GM21576 (cell line): ENCODE measurements around the gene F10.
A peak's percentile ranks its signal among the peaks of the same experiment; 100 is the strongest.
"Not testable (repeated sequence)": the region's sequence is repeated elsewhere in the genome, so short reads cannot be mapped to it uniquely, and the experiment has no call there.

Source experiments
- ATAC-seq: cut with Tn5 transposase; IDR thresholded peaks from one replicate; pipeline ENCODE4 v1.9.1; 2021; ENCODE audit warnings: mild to moderate bottlenecking, moderate library complexity; ENCODE audit not compliant: unreplicated experiment

F10 gene

DNA sequence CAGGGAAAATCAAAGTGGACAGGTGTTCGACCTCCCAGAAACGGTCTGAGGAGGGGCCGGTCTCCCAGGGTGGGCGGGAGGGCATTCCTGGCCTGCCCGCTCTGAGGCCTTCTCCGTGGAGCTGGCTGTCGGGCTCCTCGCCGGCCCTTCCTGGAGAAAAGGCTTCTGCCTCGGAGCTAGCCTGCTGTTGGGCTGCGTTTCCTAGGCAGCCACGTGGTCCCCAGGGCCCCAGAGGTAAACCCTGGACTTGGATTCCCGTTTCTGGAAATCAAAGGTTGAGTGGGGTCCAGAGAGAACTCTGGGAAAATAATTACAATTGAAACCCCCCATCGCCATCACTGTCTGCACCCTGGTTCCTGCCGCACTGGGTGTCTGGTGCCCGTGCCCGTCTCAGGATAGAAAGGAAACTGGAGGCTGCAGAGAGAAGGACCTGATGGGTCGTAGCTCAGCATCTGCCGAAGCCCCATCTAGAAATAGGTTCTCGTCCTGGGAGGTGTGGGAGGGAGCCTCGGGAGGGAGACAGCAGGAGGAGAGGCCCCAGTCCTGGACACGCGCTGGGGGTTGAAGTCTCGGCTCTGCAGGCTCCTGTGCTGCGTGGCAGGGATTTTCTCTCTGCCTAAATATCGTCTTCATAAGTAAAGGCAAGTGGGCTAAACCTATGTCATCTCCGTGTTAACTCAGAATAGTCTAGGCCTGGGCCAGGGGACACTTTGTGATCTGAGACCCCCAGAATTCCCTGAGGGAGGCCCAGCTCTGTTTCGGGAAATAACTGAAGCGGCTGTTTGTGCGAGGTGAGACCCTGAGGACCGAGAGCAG is 28.2 kb downstream of the F10 start:
- ATAC-seq = no peak

DNA sequence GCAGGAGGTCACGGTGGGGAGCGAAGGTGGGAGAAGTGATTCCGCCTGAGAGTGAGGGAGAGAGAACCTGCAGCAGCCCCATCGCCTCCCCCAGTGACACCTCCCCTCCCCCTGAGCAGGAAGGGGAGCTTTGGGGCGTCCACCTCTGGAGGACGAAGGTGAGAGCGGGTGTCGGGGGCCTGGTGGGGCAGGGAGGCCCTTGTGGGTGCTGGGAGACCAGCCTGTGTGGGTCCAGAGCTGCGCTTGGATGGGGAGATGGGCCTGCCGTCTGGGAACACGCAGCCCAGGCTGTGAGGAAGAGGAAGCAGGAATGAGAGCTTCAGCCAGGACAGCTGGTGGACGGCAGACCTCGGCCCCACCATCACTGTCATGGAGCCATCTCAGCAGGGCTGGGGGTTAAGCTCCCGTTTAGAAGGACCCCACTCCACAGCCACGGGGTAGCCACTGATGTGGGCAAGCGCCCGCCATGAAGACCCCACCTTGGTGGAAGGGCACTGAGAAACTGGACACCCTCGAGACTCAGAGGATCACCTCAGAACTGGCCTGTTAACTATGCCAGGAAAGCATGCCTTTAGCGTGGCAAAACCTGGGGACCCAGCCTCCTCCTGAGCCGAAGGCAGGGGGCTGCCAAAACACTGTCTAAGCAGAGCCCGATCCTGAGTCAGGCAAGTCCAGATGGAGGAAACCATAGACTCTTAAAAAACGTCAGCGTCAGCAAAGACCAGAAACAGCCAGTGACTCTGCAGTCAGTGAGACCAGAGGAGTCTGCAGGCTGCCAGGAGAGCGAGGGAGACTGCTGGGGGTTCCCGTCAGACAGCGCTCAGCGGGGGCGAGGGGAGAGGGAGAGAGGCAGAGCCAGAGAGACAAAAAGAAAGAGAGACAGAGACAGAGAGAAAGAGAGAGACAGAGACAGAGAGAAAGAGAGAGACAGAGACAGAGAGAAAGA is 29.4 kb downstream of the F10 start:
- ATAC-seq = no peak

DNA sequence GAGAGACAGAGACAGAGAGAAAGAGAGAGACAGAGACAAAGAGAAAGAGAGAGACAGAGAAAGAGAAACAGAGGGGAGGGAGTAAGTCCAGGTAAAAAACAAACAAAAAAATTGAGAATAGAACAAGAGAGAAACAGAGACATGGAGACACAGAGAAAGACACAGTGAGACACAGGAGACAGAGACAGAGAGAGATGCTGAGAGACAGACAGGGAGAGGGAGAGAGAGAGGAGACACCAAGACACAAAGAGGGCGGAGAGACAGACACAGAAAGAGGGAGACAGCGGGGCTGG is 30.0 kb downstream of the F10 start:
- no peak for ATAC-seq

DNA sequence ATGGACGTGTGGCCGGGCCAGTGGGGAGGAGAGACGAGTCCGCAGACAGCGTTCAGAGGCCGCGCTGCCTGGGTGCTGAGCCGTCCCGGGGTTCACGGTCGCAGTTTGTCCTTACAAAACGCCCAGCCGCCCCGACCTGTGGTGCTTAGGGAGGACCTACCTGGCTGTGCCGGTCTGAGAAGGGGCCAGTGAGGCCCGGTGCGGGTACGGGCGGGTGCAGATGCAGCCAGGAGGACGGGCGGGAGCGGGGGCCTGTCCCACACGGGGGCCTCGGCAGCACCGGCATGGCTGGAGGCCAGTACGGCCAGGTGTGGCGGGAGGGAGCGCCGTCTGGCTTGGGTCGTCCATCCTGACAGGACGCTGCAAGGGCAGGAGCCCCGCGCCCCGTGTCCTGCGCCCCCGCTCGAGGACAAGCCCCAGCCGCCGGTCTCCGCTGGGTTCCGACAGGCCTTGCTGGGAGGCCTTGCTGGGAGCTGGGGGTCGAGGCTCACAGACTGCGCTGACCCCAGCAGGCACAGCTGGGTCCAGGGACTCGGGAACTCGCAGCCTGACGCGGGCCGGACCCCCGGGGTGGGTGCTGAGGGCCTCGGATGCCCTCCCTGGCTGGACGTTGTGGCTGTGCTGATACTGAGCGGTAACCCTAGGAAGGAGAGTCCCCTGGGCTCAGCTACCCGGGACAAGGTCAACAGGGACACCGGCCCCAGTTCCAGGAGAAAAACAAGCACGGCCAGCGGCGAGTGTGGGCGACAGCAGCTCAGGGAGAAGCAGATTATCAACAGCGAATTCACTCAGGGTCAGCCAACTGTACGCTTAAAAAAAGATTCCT is 30.6 kb downstream of the F10 start:
- peak; percentile 34 for ATAC-seq

DNA sequence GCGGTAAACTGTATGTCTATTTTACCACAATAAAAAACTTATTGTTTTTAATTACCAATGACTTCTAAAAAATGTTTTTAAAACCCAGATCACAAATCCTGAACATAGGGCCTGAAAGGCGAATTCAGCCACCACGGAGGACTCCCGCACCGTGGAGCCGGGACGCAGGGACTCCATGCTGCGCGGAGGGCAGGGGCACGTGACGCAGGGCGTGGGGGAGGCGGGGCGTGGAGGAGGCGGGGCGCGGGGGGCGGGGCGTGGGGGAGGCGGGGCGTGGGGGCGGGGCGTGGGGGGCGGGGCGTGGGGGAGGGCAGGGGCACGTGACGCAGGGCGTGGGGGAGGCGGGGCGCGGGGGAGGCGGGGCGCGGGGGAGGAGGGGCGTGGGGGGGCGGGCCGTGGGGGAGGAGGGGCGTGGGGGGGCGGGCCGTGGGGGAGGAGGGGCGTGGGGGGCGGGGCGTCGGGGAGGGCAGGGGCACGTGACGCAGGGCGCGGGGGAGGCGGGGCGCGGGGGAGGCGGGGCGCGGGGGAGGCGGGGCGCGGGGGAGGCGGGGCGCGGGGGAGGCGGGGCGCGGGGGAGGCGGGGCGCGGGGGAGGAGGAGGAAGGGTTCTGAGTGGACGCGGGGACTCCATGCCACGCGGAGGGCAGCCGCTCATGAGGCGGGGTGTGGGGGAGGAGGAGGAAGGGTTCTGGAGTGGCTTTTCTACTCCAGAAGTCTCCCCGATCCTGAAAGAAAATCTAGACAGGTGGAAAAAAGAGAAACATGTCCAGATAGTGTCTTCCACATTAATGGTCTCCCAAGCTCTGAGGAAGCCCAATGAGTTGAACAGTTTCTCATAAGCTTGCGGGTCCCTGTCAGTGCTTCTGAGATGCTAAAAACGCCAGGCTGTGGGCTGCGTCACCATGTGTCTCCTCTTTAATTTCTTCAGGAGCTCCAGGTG is 31.5 kb downstream of the F10 start:
- peak; percentile 56 for ATAC-seq

DNA sequence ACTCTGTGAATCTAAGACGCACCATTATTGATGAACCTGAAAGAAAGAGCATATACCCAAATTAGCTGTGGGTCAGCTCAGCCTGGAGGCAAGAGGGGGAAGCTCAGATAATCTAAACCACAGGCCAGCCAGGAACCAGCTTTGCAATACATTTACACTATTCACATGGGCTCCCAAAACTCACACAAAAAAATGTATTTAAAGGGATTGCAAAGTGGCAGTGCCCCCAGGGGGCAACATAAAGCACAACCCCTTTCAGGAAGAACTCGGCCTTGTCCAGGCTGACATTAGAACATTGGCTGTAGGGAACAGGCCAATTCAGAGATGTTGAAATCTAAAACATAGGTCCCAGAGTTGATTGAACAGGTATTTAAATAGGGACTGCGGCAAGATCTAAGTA is 32.6 kb downstream of the F10 start:
- ATAC-seq = no peak

DNA sequence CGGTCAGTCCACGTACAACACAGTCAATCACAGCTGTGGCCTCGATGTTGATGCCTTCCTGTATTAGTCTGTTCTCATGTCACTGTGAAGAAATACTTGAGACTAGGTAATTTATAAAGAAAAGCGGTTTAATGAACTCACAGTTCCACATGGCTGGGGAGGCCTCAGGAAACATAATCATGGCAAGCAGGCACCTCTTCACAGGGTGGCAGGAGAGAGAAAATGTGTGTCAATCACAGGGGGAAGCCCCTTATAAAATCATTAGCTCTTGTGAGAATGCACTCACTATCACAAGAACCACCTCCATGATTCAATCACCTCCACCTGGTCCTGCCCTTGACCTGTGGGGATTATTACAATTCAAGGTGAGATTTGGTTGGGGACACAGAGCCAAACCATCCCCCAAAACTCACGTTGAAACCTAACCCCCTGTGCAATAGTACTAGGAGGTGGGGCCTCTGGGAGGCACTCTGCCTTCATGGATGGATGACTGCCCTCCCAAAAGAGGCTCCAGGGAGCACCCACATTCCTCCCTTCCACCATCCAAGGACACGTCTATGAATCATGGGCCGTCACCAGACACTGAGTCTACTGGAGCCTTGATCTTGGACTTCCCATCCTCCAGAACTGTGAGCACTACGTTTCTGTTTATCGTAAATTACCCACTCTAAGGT is 33.5 kb downstream of the F10 start:
- no peak for ATAC-seq

DNA sequence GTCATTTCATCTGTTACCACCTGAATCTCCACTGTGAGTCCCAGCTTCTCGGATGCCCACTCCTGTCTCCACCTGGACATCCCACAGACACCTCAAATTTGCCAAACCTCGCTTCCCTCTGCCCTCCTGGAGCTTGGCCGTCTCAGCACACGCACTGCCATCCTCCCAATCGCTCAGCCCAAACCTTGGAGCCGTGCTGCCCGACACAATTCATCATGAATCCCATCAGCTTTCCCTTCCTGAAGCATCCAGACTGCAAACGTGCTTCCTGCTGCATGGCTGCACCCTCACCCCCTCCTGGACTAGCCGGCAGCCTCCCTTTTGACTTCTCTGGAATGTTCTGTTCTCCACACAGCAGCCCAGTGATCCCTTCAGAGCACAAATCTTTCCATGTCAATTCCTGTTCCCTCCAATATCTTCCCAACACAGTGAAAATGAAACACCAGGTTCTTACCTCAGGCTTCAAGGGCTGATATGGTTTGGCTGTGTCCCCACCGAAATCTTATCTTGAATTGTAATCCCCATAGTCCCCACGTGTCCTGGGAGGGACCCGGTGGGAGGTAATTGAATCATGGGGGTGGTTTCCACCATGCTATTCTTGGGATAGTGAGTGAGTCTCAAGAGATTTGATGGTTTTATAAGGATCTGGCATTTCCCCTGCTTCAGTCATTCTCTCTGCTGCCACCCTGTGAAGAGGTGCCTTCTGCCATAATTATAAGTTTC is 34.8 kb downstream of the F10 start:
- no peak for ATAC-seq

DNA sequence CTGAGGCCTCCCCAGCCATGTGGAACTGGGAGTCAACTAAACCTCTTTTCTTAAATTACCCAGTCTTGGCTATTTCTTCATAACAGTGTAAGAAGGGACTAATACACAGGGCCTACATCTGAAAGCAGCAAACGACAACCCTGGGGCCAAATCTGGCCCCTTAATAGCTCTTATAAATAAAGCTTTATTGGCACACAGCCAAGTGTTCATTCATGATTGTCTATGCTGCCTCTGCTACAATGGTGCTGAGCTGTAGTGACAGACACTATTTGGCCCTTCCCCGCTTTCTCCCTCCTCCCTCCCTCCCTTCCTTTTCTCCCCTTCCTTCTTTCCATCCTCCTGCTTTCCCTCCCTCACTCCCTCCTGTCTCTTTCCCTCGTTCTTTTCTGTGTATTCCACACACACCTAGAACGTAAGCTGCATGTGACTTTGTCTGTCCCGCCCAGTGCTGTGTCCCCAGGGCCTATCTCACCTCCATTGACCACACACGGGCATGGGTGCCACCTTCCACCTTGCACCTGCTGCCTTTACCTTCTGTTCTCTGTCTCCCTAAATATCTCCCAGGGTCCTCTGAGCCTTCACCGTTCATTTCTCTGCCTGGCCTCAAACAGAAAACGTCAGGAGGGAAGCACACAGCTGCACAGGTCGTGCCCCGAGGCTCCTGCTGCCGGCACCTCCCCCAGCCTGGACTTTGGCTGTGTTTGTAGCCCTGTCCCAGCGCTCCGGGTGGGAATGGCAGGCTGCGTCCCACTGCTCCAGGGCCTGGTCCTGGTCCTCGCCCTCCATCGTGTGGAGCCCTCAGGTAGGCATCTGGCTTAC is 35.5 kb downstream of the F10 start, which contains the start of gene PROZ:
PROZ (plus strand) TSS at position 720 of the 819 bp plus-strand sequence; CDS start at position 733, 13 bp downstream.
- ATAC-seq = no peak

DNA sequence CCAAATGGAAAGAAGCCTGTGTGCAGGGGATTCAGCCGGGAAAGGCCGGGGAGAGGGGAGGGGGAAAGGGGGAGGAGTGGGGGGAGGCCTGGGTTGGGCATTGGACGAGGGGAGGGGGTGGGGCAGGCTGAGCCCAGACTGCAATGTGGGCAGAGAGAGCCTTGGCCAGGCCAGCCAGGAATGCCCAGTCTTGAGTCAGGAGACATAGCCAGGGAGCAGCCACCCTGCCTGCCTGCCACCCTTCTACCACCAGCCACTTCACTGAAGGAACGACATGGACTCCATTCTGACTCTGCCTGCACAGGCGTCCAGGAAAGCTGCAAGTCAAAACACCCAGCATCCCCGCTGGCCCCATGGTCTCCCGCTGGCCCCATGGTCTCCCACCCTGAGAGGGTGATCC is 36.3 kb downstream of the F10 start:
- no peak for ATAC-seq

DNA sequence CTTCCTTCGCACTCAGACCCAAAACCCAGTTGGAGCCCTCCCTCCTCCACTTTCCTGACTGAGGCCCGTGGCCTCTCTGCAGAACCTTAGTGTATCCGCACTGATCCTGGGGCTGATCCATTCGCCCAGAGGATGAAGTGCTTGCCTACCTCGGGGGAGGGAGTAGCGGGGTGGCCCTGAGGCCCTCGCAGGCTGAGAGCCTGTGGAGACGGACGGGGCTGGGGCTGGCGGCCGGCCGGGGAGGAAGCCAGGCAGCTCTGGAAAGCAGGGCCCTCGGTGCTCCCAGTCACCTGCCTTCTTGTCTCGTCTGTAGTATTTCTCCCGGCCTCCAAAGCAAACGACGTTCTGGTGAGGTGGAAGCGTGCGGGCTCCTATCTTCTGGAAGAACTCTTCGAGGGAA is 37.1 kb downstream of the F10 start:
- no peak for ATAC-seq

DNA sequence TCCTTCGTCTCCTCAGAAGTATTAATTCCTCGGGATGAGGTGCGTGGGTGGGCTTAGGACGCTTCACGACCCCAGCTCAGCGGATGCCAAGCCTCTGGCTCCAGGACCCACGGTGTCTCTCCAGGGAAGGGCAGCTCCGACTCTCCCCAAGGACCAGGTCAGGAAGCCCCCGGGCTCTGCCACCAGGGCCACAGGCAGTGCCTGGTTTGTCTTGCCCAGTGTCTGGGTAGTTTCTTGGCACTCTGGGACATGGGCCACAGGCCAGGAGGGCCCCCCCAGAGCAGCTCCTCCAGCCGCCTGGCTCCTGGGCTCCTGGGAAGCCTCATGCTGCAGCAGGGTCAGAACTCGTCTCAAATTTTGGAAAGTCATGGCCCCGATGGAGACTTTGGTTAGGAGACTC is 38.4 kb downstream of the F10 start:
- no peak for ATAC-seq

DNA sequence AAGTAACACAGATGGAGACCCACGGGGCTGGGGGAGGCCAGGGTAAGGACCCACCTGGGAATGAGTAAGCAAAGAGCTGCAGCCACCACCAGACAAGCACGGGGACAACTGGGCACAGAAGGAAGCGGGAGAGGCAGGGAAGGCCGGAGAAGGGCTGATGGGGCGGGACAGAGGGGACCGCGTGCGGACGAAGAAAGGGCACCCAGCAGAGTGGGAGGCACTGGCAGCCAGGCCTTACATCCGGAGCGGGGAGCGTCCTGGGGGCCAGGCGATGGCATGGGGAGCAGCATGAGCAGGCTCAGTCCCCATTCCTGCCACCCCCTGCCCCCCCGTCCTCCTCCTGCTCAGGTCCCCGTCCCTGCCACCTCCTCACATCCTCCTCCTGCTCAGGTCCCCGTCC is 38.8 kb downstream of the F10 start:
- no peak for ATAC-seq

DNA sequence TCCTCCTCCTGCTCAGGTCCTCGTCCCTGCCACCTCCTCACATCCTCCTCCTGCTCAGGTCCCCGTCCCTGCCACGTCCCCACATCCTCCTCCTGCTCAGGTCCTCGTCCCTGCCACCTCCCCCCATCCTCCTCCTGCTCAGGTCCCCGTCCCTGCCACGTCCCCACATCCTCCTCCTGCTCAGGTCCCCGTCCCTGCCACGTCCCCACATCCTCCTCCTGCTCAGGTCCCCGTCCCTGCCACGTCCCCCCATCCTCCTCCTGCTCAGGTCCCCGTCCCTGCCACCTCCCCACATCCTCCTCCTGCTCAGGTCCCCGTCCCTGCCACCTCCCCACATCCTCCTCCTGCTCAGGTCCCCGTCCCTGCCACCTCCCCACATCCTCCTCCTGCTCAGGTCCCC is 39.4 kb downstream of the F10 start:
- ATAC-seq = not testable (repeated sequence)

DNA sequence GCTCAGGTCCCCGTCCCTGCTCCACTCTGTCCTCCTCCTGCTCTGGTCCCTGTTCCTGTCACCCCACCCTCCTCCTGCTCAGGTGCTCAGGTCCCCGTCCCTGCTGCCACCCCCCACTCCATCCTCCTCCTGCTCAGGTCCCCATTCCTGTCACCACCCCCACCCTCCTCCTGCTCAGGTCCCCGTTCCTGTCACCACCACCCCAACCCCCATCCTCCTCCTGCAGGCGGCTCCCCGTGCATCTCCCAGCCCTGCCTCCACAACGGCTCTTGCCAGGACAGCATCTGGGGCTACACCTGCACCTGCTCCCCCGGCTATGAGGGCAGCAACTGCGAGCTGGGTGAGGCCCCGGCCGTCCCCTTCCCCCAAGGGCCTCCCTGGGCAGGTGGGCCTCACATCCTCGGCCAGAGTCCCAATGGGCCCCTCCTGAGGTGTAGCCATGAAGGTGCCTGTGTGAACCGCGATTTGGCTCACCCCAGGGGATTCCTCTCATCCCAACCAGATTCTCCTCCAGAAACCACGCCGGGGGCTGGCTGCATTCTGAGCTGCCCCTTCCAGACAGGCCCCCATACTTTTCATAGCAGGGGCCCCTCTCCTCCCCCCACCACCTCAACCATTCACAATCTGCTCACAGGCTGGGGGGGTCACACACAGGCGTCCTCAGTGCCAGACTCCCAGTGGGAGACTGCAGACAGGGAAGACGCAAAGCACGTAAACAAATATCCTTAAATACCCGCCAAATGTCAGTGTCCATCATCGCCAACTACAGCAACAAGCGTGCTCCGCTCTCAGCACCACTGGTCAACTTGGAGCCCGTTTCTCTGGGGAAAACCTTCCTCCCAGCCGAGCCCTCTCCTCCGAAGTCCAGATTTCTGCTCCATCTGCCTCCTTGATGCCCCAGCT is 40.4 kb downstream of the F10 start:
- no peak for ATAC-seq

DNA sequence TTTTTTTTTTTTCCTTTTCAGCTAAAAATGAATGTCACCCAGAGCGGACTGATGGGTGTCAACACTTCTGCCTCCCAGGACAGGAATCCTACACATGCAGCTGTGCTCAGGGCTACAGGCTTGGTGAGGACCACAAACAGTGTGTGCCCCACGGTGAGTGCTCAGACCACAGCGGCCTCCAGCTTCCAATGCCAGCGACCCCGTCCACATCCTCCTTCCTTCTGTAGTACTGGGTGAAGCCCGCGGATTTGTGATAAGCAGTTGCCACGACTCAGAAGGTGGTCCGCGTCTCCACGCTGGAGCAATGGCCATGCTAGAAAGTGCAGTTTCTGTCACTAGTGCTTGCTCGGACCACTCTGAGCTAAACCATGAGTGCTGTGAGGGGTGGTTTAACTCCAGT is 41.9 kb downstream of the F10 start:
- ATAC-seq = no peak

DNA sequence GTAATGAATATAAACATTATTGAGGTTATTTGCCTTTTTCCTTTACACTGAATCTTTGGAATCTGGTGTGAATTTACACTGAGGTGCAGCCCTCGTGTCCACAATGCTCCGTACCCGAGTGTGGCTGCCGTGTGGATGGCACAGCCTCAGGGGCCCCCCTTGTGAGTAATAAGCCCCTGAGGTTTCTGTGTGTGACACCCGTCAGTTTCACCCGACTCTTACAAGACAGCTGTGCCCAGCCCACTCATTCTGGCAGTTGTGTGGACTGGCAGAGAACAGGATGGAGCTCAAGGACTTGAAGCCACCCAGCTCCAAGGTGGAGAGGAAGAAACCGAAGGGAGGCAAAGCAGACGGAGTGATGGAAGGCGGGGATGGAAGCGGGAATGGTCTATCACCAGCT is 43.7 kb downstream of the F10 start:
- no peak for ATAC-seq
